Progenitor cell of endocrine pancreas (in vitro differentiated cells): Measurements from ENCODE around the gene WDR93. TPM values are rescaled to one million over a fixed set of nuclear protein-coding genes. Genes with fewer than 3 reads are reported as not detected.

ENCODE experiments used
- DNase-seq: peaks from one replicate; pipeline ENCODE4 v3.0.0; 2021; ENCODE audit warnings: low spot score; ENCODE audit not compliant: unreplicated experiment
- H3K27ac Mint-ChIP-seq: 2 replicates; pipeline ENCODE4 v1.8.0; 2021; ENCODE audit warnings: mild to moderate bottlenecking, moderate library complexity, mixed read lengths
- H3K27me3 Mint-ChIP-seq: 2 replicates; pipeline ENCODE4 v1.8.0; 2021; ENCODE audit warnings: mixed read lengths
- H3K36me3 Mint-ChIP-seq: 2 replicates; pipeline ENCODE4 v1.8.0; 2022; ENCODE audit warnings: mixed read lengths; ENCODE audit not compliant: insufficient read depth
- H3K4me1 Mint-ChIP-seq: 2 replicates; pipeline ENCODE4 v1.8.0; 2021; ENCODE audit warnings: low read depth, mixed read lengths
- H3K4me3 Mint-ChIP-seq: 2 replicates; pipeline ENCODE4 v1.8.0; 2021; ENCODE audit warnings: low read depth, mild to moderate bottlenecking, moderate library complexity, mixed read lengths
- H3K9me3 Mint-ChIP-seq: 2 replicates; pipeline ENCODE4 v1.8.0; 2021; ENCODE audit warnings: low read depth, mixed read lengths
- CTCF ChIP-seq: fragments of 200-600 bp; sonication (generic); IDR thresholded peaks from one replicate; pipeline ENCODE4 v1.5.0; 2021; ENCODE audit warnings: antibody characterized with exemption, mild to moderate bottlenecking; ENCODE audit not compliant: unreplicated experiment
- total RNA-seq: library from RNA; stranded (reverse); gene quantifications from 2 replicates; pipeline ENCODE4 v1.2.1, GENCODE V29; 2021

The WDR93 gene
- total RNA-seq, 1 donor from 2014 or later: 1.3 TPM

GRCh38 chr15:89723031-89723430, 32.4 kb downstream of the WDR93 start:
- no peak overlapping the region for H3K4me3 Mint-ChIP-seq
- H3K27me3 Mint-ChIP-seq: peaks cover 20% of the 10 kb centered on the region
- no peaks in the 10 kb centered on the region for H3K4me1 Mint-ChIP-seq
- TF ChIP-seq CTCF: no peak
- no peaks in the 10 kb centered on the region for H3K36me3 Mint-ChIP-seq
- no peak overlapping the region for H3K27ac Mint-ChIP-seq
- no peak for DNase-seq
- H3K9me3 Mint-ChIP-seq: peaks cover 3% of the 10 kb centered on the region

GRCh38 chr15:89724621-89725020, 34.0 kb downstream of the WDR93 start:
- peaks cover 3% of the 10 kb centered on the region for H3K9me3 Mint-ChIP-seq
- TF ChIP-seq CTCF: no peak

GRCh38 chr15:89725064-89725463, 34.5 kb downstream of the WDR93 start:
- H3K27me3 Mint-ChIP-seq: peaks cover 20% of the 10 kb centered on the region
- no peak overlapping the region for H3K4me3 Mint-ChIP-seq
- TF ChIP-seq CTCF: no peak
- no peaks in the 10 kb centered on the region for H3K36me3 Mint-ChIP-seq
- H3K4me1 Mint-ChIP-seq: no peaks in the 10 kb centered on the region
- DNase-seq: no peak
- no peak overlapping the region for H3K27ac Mint-ChIP-seq
- peaks cover 3% of the 10 kb centered on the region for H3K9me3 Mint-ChIP-seq

More at GRCh38 chr15:89724621-89725020, 34.0 kb downstream of the WDR93 start:
- DNase-seq: no peak
- H3K36me3 Mint-ChIP-seq: no peaks in the 10 kb centered on the region
- peaks cover 20% of the 10 kb centered on the region for H3K27me3 Mint-ChIP-seq
- H3K4me3 Mint-ChIP-seq: no peak overlapping the region
- no peak overlapping the region for H3K27ac Mint-ChIP-seq
- no peaks in the 10 kb centered on the region for H3K4me1 Mint-ChIP-seq

- H3K9me3 Mint-ChIP-seq: peaks cover 3% of the 10 kb centered on the region
- no peaks in the 10 kb centered on the region for H3K36me3 Mint-ChIP-seq
- DNase-seq: no peak
- no peak overlapping the region for H3K4me3 Mint-ChIP-seq
- no peaks in the 10 kb centered on the region for H3K4me1 Mint-ChIP-seq
- no peak overlapping the region for H3K27ac Mint-ChIP-seq
- no peak for TF ChIP-seq CTCF
- H3K27me3 Mint-ChIP-seq: peaks cover 22% of the 10 kb centered on the region
Observed at GRCh38 chr15:89728254-89728653, 37.6 kb downstream of the WDR93 start.

- no peak for TF ChIP-seq CTCF
- Mint-ChIP-seq H3K27me3 (peaks cover 49% of the 10 kb centered on the region), H3K27ac (no peak overlapping the region), H3K4me1 (no peaks in the 10 kb centered on the region), H3K4me3 (no peak overlapping the region), H3K9me3 (no peaks in the 10 kb centered on the region), H3K36me3 (no peaks in the 10 kb centered on the region)
- DNase-seq: no peak
Observed at GRCh38 chr15:89731275-89731674, 40.7 kb downstream of the WDR93 start.
